ENCODE results near the gene XYLT2. TPM values are rescaled to one million over a fixed set of nuclear protein-coding genes. Genes with fewer than 3 reads are reported as not detected.
A peak's percentile ranks its signal among the peaks of the same experiment; 100 is the strongest.

Gene XYLT2
- total and polyA plus RNA-seq, 2 of the 13 experiments (the other 11 are each of a cell fraction or from before 2014, with no cell fraction given) = 17.0 to 22.1 TPM

- TF ChIP-seq HBP1 (CRISPR knock-in tag; IDR thresholded peaks at IDR 0.05; ENCODE audit: low read depth) (no peak), HOXA3 (CRISPR knock-in tag; IDR thresholded peaks at IDR 0.05) (no peak), FOXO4 (CRISPR knock-in tag; conservative IDR thresholded peaks at IDR 0.05) (no peak), REXO4 (CRISPR knock-in tag; IDR thresholded peaks at IDR 0.05; ENCODE audit: borderline replicate concordance) (no peak), PHF21A (CRISPR knock-in tag; IDR thresholded peaks at IDR 0.05) (0 out of 2 replicates have a peak, but pooled peaks have one; percentile 30), BHLHE40 (IDR thresholded peaks at IDR 0.05; ENCODE audit: low read length) (peak; percentile 36; the same call in 1 of the 2 replicates), KDM2A (CRISPR knock-in tag; IDR thresholded peaks at IDR 0.05; ENCODE audit: borderline replicate concordance, low read depth) (peak; percentile 83), ZNF160 (CRISPR knock-in tag; IDR thresholded peaks at IDR 0.05) (no peak), HNRNPH1 (optimal IDR thresholded peaks at IDR 0.05; ENCODE audit: low read depth, low read length) (no peak), BRCA1 (CRISPR knock-in tag; IDR thresholded peaks at IDR 0.05) (no peak), ZNF274 (CRISPR knock-in tag; IDR thresholded peaks at IDR 0.05) (0 out of 2 replicates have a peak, but pooled peaks have one; percentile 22), ZNF776 (CRISPR knock-in tag; IDR thresholded peaks at IDR 0.05) (no peak), ERF (CRISPR knock-in tag; IDR thresholded peaks at IDR 0.05) (peak; percentile 47; the same call in 1 of the 2 replicates), ISX (CRISPR knock-in tag; conservative IDR thresholded peaks at IDR 0.05) (no peak), GABPB1 (CRISPR knock-in tag; IDR thresholded peaks at IDR 0.05) (no peak; the same call in 1 of the 2 replicates), RFXAP (CRISPR knock-in tag; IDR thresholded peaks at IDR 0.05; ENCODE audit: borderline replicate concordance) (no peak), CHD4 (IDR thresholded peaks at IDR 0.05; ENCODE audit: borderline replicate concordance, low read length) (no peak), U2AF2 (IDR thresholded peaks at IDR 0.05; ENCODE audit: low read depth, low read length) (no peak), SIN3A (IDR thresholded peaks at IDR 0.05; ENCODE audit: borderline replicate concordance, low read depth, low read length) (no peak), ASH2L (IDR thresholded peaks at IDR 0.05; ENCODE audit: insufficient read length, low read depth, low read length) (no peak), ZNF740 (CRISPR knock-in tag; IDR thresholded peaks at IDR 0.05) (no peak), SRSF4 (IDR thresholded peaks at IDR 0.05; ENCODE audit: low read depth, low read length, poor library complexity, severe bottlenecking) (no peak), ZKSCAN5 (CRISPR knock-in tag; IDR thresholded peaks at IDR 0.05) (no peak), ZNF3 (CRISPR knock-in tag; IDR thresholded peaks at IDR 0.05) (no peak)
- TF ChIP-seq, protein P1, sequence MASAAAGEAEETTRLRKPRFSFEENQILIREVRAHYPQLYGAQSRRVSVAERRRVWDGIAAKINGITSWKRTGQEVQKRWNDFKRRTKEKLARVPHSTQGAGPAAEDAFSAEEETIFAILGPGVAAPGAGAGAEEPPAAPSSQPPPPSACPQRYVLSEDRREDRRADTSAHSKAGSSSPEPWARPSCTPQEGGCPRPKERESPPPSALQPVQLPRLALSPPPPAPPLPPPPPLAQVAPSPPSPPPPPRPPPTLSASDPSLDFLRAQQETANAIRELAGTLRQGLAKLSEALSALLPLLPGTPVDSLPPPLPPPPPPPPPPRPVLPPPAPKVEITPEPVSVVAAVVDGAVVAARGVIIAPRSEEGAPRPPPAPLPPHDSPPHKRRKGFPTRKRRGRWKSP (CRISPR knock-in tag; IDR thresholded peaks at IDR 0.05) = peak; percentile 73
- TF ChIP-seq, protein P2, sequence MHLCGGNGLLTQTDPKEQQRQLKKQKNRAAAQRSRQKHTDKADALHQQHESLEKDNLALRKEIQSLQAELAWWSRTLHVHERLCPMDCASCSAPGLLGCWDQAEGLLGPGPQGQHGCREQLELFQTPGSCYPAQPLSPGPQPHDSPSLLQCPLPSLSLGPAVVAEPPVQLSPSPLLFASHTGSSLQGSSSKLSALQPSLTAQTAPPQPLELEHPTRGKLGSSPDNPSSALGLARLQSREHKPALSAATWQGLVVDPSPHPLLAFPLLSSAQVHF (CRISPR knock-in tag; IDR thresholded peaks at IDR 0.05) = no peak
These were observed 15.9 kb downstream of the XYLT2 start (continued) for GRCh38 chr17:50361561-50362480.

Data from HepG2 (cell line).